ENCODE results near the gene GUCY1B1.

GUCY1B1 gene

DNA sequence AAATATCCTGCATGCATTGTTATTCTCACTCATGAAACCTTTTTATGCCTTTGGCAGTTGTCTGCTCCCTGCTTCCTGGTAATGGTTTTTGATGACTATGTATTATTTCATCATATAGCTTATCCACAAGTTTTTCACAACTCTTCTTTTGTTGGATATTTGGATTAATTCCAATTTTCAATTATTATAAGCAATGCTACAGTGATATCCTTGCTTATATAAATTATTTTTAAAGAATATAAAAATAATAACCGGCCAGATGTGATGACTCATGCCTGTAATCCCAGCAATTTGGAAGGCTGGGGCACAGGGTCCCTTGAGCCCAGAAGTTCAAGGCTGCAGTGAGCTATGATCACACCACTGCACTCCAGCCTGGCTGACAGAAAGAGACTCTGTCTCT lies 60.2 kb downstream of the GUCY1B1 start:
- Histone ChIP-seq H3K27ac (ENCODE audit: low read length) (no peak overlapping the region), H3K9me3 (ENCODE audit: control insufficient read depth, insufficient read depth, low read length) (no peaks in the 10 kb centered on the region), H3K27me3 (ENCODE audit: control insufficient read depth, insufficient read depth, low read length) (no peaks in the 10 kb centered on the region), H3K4me3 (ENCODE audit: low read length) (no peak overlapping the region), H3K36me3 (ENCODE audit: control insufficient read depth, insufficient read depth, low read length) (no peaks in the 10 kb centered on the region), H3K4me1 (ENCODE audit: control insufficient read depth, insufficient read depth, low read length) (peaks cover 2% of the 10 kb centered on the region; the same call in 1 of the 2 replicates)
- DNase-seq (ENCODE audit: low read depth, low spot score): no peak
- WGBS (ENCODE audit: insufficient coverage, insufficient read length): no CpG with 5 or more reads among the region's 1 CpG

DNA sequence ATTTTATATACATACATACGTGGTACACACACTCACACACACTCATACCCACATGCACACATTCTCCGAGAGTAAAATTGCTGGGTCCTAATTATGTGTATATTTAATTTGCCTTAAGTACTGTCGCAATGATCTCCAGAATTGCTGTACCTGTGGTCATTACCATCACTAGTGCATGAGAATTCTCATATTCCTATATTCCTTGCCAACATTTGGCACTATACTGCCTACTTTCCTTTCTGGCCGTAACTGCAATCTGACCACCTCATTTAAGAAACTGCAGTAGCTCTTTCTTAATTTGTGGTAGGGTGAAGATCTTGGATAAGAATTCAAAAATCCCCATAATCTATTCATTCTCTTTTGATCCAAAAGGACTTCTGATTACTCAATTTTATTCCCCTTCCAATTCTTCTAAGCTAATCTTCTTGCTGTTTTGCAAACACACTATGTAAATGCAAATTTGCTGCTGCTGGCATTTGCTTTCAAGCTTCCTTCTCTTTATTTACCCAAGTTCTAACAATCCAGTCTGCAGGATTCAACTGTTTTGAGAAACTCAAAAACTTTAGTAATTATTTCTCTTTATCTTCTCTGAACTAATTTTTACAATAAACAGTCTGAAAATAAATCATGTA lies 62.2 kb downstream of the GUCY1B1 start:
- Histone ChIP-seq H3K27me3 (ENCODE audit: control insufficient read depth, insufficient read depth, low read length) (no peaks in the 10 kb centered on the region), H3K4me3 (ENCODE audit: low read length) (no peak overlapping the region), H3K4me1 (ENCODE audit: control insufficient read depth, insufficient read depth, low read length) (peaks cover 2% of the 10 kb centered on the region; the same call in 1 of the 2 replicates), H3K9me3 (ENCODE audit: control insufficient read depth, insufficient read depth, low read length) (no peaks in the 10 kb centered on the region), H3K36me3 (ENCODE audit: control insufficient read depth, insufficient read depth, low read length) (no peaks in the 10 kb centered on the region), H3K27ac (ENCODE audit: low read length) (no peak overlapping the region)
- WGBS (ENCODE audit: insufficient coverage, insufficient read length): no CpG with 5 or more reads among the region's 4 CpGs
- DNase-seq (ENCODE audit: low read depth, low spot score): no peak

- no peaks in the 10 kb centered on the region for H3K36me3 ChIP-seq (ENCODE audit: control insufficient read depth, insufficient read depth, low read length)
- H3K4me1 ChIP-seq (ENCODE audit: control insufficient read depth, insufficient read depth, low read length): peaks cover 2% of the 10 kb centered on the region; the same call in 1 of the 2 replicates
- no peak overlapping the region for H3K4me3 ChIP-seq (ENCODE audit: low read length)
- H3K27me3 ChIP-seq (ENCODE audit: control insufficient read depth, insufficient read depth, low read length): no peaks in the 10 kb centered on the region
- WGBS (ENCODE audit: insufficient coverage, insufficient read length): no CpG with 5 or more reads among the region's 3 CpGs
- H3K27ac ChIP-seq (ENCODE audit: low read length): no peak overlapping the region
- no peak for DNase-seq (ENCODE audit: low read depth, low spot score)
- no peaks in the 10 kb centered on the region for H3K9me3 ChIP-seq (ENCODE audit: control insufficient read depth, insufficient read depth, low read length)
Observed at GRCh38 chr4:155822572-155822971, 63.8 kb downstream of the GUCY1B1 start.

DNA sequence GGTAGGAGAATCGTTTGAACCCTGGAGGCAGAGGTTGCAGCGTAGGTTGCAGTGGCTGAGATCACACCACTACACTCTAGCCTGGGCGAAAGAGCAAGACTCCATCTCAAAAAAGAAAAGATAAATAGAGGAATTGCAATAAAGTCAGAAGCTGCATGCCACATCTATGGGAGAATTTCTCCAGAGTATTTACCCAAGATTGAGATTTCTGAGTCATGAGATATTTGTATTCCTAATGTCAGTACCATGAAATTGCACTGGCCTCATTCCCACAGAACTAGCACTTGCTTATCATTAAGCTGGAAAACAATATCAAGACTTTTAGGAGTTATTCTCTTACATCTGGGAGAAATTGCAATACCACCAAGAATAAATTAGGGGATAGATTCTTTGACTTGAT lies 69.8 kb downstream of the GUCY1B1 start:
- DNase-seq (ENCODE audit: low read depth, low spot score): no peak

DNA sequence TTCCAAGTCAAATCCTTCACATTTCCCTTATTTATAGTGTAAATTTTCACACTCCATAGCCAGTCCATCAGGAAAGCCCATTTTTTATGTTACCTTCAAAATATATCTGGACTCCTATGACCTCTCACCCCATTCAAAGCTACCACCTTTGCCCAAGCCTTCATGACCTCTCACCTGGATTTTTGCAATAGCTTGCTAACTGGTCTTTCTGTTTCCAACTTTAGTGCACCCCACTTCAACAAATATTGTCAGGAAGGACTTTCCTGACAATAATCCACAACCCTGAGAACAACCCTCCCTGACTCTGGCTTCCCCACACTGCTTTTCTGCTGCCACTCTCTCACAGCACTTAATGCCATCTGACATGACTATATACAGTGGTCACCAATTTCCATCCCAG lies 73.8 kb downstream of the GUCY1B1 start:
- no peaks in the 10 kb centered on the region; the same call in 1 of the 2 replicates for H3K9me3 ChIP-seq (ENCODE audit: control insufficient read depth, insufficient read depth, low read length)
- H3K36me3 ChIP-seq (ENCODE audit: control insufficient read depth, insufficient read depth, low read length): no peaks in the 10 kb centered on the region
- no peaks in the 10 kb centered on the region for H3K4me1 ChIP-seq (ENCODE audit: control insufficient read depth, insufficient read depth, low read length)
- no peak overlapping the region for H3K4me3 ChIP-seq (ENCODE audit: low read length)
- no peak for DNase-seq (ENCODE audit: low read depth, low spot score)
- no peak overlapping the region for H3K27ac ChIP-seq (ENCODE audit: low read length)
- H3K27me3 ChIP-seq (ENCODE audit: control insufficient read depth, insufficient read depth, low read length): no peaks in the 10 kb centered on the region

More for the DNA sequence above, 69.8 kb downstream of the GUCY1B1 start:
- no peaks in the 10 kb centered on the region for H3K9me3 ChIP-seq (ENCODE audit: control insufficient read depth, insufficient read depth, low read length)
- H3K36me3 ChIP-seq (ENCODE audit: control insufficient read depth, insufficient read depth, low read length): no peaks in the 10 kb centered on the region
- H3K27ac ChIP-seq (ENCODE audit: low read length): no peak overlapping the region
- no CpG with 5 or more reads among the region's 3 CpGs for WGBS (ENCODE audit: insufficient coverage, insufficient read length)
- no peak overlapping the region for H3K4me3 ChIP-seq (ENCODE audit: low read length)
- H3K27me3 ChIP-seq (ENCODE audit: control insufficient read depth, insufficient read depth, low read length): no peaks in the 10 kb centered on the region
- no peaks in the 10 kb centered on the region for H3K4me1 ChIP-seq (ENCODE audit: control insufficient read depth, insufficient read depth, low read length)

GRCh38 chr4:155837203-155837796 lies 78.5 kb downstream of the GUCY1B1 start:
- no peaks in the 10 kb centered on the region for H3K4me1 ChIP-seq (ENCODE audit: control insufficient read depth, insufficient read depth, low read length)
- no peak for DNase-seq (ENCODE audit: low read depth, low spot score)
- H3K27me3 ChIP-seq (ENCODE audit: control insufficient read depth, insufficient read depth, low read length): no peaks in the 10 kb centered on the region
- WGBS (ENCODE audit: insufficient coverage, insufficient read length): no CpG with 5 or more reads among the region's 1 CpG
- no peak overlapping the region for H3K27ac ChIP-seq (ENCODE audit: low read length)
- H3K4me3 ChIP-seq (ENCODE audit: low read length): no peak overlapping the region
- H3K9me3 ChIP-seq (ENCODE audit: control insufficient read depth, insufficient read depth, low read length): no peaks in the 10 kb centered on the region; the same call in 1 of the 2 replicates
- no peaks in the 10 kb centered on the region for H3K36me3 ChIP-seq (ENCODE audit: control insufficient read depth, insufficient read depth, low read length)

DNA sequence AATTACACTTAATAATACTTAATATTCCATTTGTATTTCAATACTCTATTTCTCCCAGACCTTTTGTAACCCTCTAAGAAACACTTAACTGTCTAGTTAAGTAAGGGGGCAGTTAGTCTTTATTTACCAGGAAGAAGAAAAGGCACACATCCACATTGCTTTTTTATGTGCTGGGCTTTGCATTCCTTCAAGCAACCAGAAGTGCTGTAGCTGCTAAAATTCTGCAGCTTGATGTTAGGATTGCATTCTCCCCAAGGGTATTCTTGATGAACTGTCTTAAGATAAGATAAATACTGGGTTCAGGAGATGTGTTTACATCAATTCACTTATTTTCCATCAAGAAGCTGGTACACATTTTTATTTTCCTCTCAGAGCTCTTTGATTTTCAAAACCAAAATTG lies 83.3 kb downstream of the GUCY1B1 start:
- Histone ChIP-seq H3K36me3 (ENCODE audit: control insufficient read depth, insufficient read depth, low read length) (no peaks in the 10 kb centered on the region), H3K4me3 (ENCODE audit: low read length) (no peak overlapping the region), H3K4me1 (ENCODE audit: control insufficient read depth, insufficient read depth, low read length) (no peaks in the 10 kb centered on the region), H3K27me3 (ENCODE audit: control insufficient read depth, insufficient read depth, low read length) (no peaks in the 10 kb centered on the region), H3K27ac (ENCODE audit: low read length) (no peak overlapping the region), H3K9me3 (ENCODE audit: control insufficient read depth, insufficient read depth, low read length) (no peaks in the 10 kb centered on the region; the same call in 1 of the 2 replicates)
- DNase-seq (ENCODE audit: low read depth, low spot score): no peak

DNA sequence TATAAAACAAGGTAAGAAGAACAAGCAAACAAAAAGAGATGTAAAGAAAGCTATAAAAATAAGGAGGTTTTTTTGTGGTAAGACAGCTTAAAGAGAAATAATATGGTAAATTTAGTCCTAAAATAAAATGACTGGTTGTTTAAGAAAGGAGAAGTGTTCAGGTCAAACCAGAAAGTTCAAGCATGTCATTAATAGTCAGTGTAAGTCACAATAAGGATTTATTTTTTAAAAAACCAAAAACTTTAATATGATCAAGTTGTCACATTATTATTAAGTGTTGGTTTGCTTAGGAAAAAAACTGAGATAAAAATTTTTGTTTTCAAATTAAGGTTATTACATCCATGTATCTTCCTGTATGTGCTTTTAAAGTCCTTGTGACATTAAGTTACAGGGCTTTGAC lies 88.1 kb downstream of the GUCY1B1 start:
- H3K36me3 ChIP-seq (ENCODE audit: control insufficient read depth, insufficient read depth, low read length): no peaks in the 10 kb centered on the region

DNA sequence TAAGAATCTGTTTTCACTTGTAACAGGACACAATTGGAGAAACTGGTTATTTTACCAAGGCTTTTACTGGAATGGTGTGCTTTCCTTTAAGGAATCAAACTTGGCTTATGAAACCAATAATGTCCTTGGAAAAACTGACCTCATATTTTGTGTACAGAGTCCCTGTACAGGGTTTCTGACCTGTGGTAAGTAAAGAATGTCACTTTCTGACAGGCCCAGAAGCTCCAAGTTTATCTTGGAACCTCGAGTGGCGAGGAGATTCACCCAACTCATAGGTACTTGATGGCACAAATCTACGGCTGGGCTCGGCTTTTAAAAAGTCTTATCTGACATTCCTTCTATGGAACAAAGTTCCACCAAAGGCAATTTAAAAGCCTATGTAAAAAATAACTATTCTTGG lies 90.2 kb downstream of the GUCY1B1 start:
- no peaks in the 10 kb centered on the region for H3K9me3 ChIP-seq (ENCODE audit: control insufficient read depth, insufficient read depth, low read length)
- no peak overlapping the region for H3K27ac ChIP-seq (ENCODE audit: low read length)
- no peak for DNase-seq (ENCODE audit: low read depth, low spot score)
- WGBS (ENCODE audit: insufficient coverage, insufficient read length): no CpG with 5 or more reads among the region's 4 CpGs
- no peak overlapping the region for H3K4me3 ChIP-seq (ENCODE audit: low read length)
- H3K4me1 ChIP-seq (ENCODE audit: control insufficient read depth, insufficient read depth, low read length): no peaks in the 10 kb centered on the region
- H3K36me3 ChIP-seq (ENCODE audit: control insufficient read depth, insufficient read depth, low read length): no peaks in the 10 kb centered on the region
- H3K27me3 ChIP-seq (ENCODE audit: control insufficient read depth, insufficient read depth, low read length): no peaks in the 10 kb centered on the region

More for the DNA sequence above, 88.1 kb downstream of the GUCY1B1 start:
- H3K4me3 ChIP-seq (ENCODE audit: low read length): no peak overlapping the region
- no peaks in the 10 kb centered on the region for H3K4me1 ChIP-seq (ENCODE audit: control insufficient read depth, insufficient read depth, low read length)
- no peak for DNase-seq (ENCODE audit: low read depth, low spot score)
- H3K27me3 ChIP-seq (ENCODE audit: control insufficient read depth, insufficient read depth, low read length): no peaks in the 10 kb centered on the region
- no peaks in the 10 kb centered on the region for H3K9me3 ChIP-seq (ENCODE audit: control insufficient read depth, insufficient read depth, low read length)
- H3K27ac ChIP-seq (ENCODE audit: low read length): no peak overlapping the region

- no peaks in the 10 kb centered on the region for H3K27me3 ChIP-seq (ENCODE audit: control insufficient read depth, insufficient read depth, low read length)
- no peaks in the 10 kb centered on the region for H3K36me3 ChIP-seq (ENCODE audit: control insufficient read depth, insufficient read depth, low read length)
- no peaks in the 10 kb centered on the region for H3K4me1 ChIP-seq (ENCODE audit: control insufficient read depth, insufficient read depth, low read length)
- no peak for DNase-seq (ENCODE audit: low read depth, low spot score)
- H3K9me3 ChIP-seq (ENCODE audit: control insufficient read depth, insufficient read depth, low read length): no peaks in the 10 kb centered on the region
- WGBS (ENCODE audit: insufficient coverage, insufficient read length): no CpG with 5 or more reads among the region's 3 CpGs
- no peak overlapping the region for H3K4me3 ChIP-seq (ENCODE audit: low read length)
- H3K27ac ChIP-seq (ENCODE audit: low read length): no peak overlapping the region
Observed at GRCh38 chr4:155853189-155853588, 94.4 kb downstream of the GUCY1B1 start.

DNA sequence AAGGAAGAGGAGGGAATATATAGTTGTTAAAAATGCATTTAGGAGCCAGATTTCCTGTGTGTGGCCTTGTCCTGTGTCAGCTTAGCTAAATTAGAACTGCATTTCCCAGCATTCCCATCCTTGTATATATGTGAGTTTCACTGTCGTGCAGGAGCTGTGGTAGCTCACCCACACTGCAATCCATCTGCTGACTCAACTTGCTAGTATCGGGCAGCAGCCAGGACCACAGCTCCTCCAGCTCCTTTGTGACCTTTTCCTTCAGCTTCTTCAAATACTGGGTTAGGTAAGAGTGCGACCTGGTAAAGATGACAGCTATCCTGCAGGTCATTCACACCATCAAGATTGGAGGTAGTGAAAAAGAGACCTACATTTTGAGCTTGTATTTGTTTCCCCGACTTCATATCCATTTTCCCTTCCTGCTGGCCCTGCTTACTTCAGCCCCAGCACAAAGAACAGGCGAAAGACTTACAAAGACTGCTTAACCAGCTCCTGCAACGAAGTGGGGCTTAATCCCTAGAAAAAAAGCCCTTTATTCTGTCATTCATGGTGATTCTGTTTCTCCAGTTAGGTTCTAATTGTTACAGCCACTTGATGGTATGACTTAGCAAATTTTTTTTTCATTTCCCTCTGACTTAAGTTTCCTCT lies 95.9 kb downstream of the GUCY1B1 start:
- Histone ChIP-seq H3K27ac (ENCODE audit: low read length) (no peak overlapping the region), H3K4me1 (ENCODE audit: control insufficient read depth, insufficient read depth, low read length) (no peaks in the 10 kb centered on the region), H3K4me3 (ENCODE audit: low read length) (no peak overlapping the region), H3K36me3 (ENCODE audit: control insufficient read depth, insufficient read depth, low read length) (no peaks in the 10 kb centered on the region), H3K9me3 (ENCODE audit: control insufficient read depth, insufficient read depth, low read length) (no peaks in the 10 kb centered on the region), H3K27me3 (ENCODE audit: control insufficient read depth, insufficient read depth, low read length) (no peaks in the 10 kb centered on the region)
- WGBS (ENCODE audit: insufficient coverage, insufficient read length): no CpG with 5 or more reads among the region's 6 CpGs
- DNase-seq (ENCODE audit: low read depth, low spot score): no peak

All from iPS DF 6.9 (cell line).